Transverse colon (tissue), 4 donors: ENCODE measurements around the gene SMYD4. TPM values are rescaled to one million over a fixed set of nuclear protein-coding genes. Genes with fewer than 3 reads are reported as not detected.

Source experiments
- DNase-seq: peaks from one replicate; pipeline ENCODE4 v3.0.0-alpha.2; 2019
- H3K27ac ChIP-seq, 4 donors: fragments of 200-600 bp; sonication (generic); 2 replicates each; pipeline ENCODE4 v1.5.1; 2016 to 2018; ENCODE audit warnings: inconsistent platforms in 4 of 4
- H3K27me3 ChIP-seq: fragments of 200-600 bp; sonication (generic); 2 replicates; pipeline ENCODE4 v1.5.1; 2017; ENCODE audit warnings: inconsistent platforms
- H3K36me3 ChIP-seq, 4 donors: fragments of 200-600 bp; sonication (generic); 2 replicates each; pipeline ENCODE4 v1.5.1; 2017 to 2019; ENCODE audit warnings: inconsistent platforms in 4 of 4
- H3K4me1 ChIP-seq, 4 donors: fragments of 200-600 bp; sonication (generic); 2 replicates each; pipeline ENCODE4 v1.5.1; 2017 to 2020; ENCODE audit warnings: inconsistent platforms in 4 of 4
- H3K4me3 ChIP-seq, 4 donors: fragments of 200-600 bp; sonication (generic); 1 replicate in 1 of 4; 2 replicates in 3 of 4; pipeline versions ENCODE4 v1.5.1 to v1.6.1; 2017 to 2019; ENCODE audit warnings: inconsistent platforms in 4 of 4
- H3K9me3 ChIP-seq, 2 donors: fragments of 200-600 bp; sonication (generic); 2 replicates each; pipeline ENCODE4 v1.5.1; 2017 to 2019; ENCODE audit warnings: inconsistent platforms in 2 of 2
- EP300 ChIP-seq: sonication (generic); formaldehyde crosslinking; IDR thresholded peaks from one replicate; pipeline ENCODE4 v1.6.1; 2017; ENCODE audit warnings: antibody characterized with exemption, low read depth
- POLR2A ChIP-seq: fragments of 450-650 bp; IDR thresholded peaks from one replicate; pipeline ENCODE4 v1.6.1; 2016; ENCODE audit warnings: antibody characterized with exemption, mild to moderate bottlenecking, moderate library complexity
- POLR2AphosphoS5 ChIP-seq, 3 donors: sonication (generic); formaldehyde crosslinking; IDR thresholded peaks; one replicate each; pipeline ENCODE4 v1.6.1; 2016; ENCODE audit warnings: antibody characterized with exemption in 3 of 3
- WGBS, 2 donors: methylation state at CpG; one replicate each; pipeline ENCODE4 v1.1.5; 2018; ENCODE audit warnings: low coverage in 1 of 2; 5-methylcytosine and 5-hydroxymethylcytosine counted together
- in situ Hi-C, 4 donors: fragments of 200-750 bp; cut with MboI; loops; one replicate each; pipeline versions ENCODE4 v1.15.0 to v1.15.1; 2017; ENCODE audit warnings: low sequenced_read_pairs in 3 of 4, low pct_ligation_motif_present in 1 of 4, low pct_unique_long_range_greater_than_20kb in 1 of 4
- intact Hi-C: fragments of 100-400 bp; cut with DNase I; formaldehyde crosslinking; loops from one replicate; pipeline ENCODE4 v1.15.1; 2023; ENCODE audit warnings: low total_unique reads
- total RNA-seq, 4 donors: library from RNA; depleted of rRNA; stranded (reverse); fragments of >200 nt; gene quantifications; one replicate each; pipeline ENCODE4 v1.1.0, GENCODE V29; 2016
- TF ChIP-seq, protein P1 (sequence below), 5 experiments: fragments of 200-600 bp in 3 of 5; fragments of 450-650 bp in 2 of 5; sonication (generic) in 3 of 5; IDR thresholded peaks; 1 replicate in 2 of 5; 2 replicates in 3 of 5; pipeline ENCODE4 v1.5.1; 2016 to 2017; ENCODE audit warnings: antibody characterized with exemption in 5 of 5, inconsistent platforms in 3 of 5, mild to moderate bottlenecking in 2 of 5, moderate library complexity in 1 of 5

Gene SMYD4, protein sequence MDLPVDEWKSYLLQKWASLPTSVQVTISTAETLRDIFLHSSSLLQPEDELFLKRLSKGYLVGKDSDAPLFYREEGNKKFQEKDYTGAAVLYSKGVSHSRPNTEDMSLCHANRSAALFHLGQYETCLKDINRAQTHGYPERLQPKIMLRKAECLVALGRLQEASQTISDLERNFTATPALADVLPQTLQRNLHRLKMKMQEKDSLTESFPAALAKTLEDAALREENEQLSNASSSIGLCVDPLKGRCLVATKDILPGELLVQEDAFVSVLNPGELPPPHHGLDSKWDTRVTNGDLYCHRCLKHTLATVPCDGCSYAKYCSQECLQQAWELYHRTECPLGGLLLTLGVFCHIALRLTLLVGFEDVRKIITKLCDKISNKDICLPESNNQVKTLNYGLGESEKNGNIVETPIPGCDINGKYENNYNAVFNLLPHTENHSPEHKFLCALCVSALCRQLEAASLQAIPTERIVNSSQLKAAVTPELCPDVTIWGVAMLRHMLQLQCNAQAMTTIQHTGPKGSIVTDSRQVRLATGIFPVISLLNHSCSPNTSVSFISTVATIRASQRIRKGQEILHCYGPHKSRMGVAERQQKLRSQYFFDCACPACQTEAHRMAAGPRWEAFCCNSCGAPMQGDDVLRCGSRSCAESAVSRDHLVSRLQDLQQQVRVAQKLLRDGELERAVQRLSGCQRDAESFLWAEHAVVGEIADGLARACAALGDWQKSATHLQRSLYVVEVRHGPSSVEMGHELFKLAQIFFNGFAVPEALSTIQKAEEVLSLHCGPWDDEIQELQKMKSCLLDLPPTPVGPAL
- total RNA-seq: 10 to 100 TPM in 2 of 4 donors, 1 to 10 TPM in 2; 4.1 to 14.8 (median 9.0) TPM

DNA sequence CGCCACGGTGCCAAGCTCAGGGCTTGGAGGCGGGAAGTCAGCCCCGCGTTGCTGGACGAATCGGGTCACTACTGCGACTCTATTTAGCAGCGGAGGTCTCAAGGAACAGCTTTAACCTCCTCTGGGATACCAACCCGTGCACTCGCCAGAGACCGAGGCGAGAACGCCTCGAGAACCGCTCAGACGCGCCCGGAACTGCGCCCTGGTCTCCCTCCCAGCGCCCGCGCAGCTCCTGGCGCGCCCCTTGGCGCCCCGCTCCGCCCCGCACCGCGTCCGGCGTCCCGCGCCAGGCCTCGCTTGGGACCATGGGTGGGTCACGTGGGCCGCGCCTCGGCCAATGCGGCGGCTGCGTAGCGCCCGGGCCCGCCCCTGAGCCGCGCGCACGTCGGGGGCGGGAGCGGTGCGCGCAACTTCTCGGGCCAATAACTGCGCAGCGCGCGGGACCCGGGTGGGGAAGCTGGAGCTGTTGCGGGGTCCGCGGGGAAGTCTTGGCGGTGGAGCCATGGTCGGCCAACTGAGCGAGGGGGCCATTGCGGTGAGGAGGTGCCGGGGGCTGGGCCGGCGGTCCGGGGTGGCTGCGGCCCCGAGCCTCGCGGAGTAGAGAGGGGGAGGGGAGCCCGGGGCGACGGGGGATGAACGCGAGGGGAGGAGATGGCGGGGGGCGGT, at the start of gene SMYD4, which contains the start of gene RPA1:
Gene SMYD4, minus strand, starts transcription at position 311 of the 666 bp plus-strand sequence. CDS start 1,908 bp downstream, outside the sequence.
Gene RPA1, plus strand, starts transcription at position 414 of the 666 bp plus-strand sequence. Its CDS starts 89 bp downstream, at position 503.
- in situ Hi-C loops (no loop called here), intact Hi-C loops (no loop called here)
- peaks cover 0 to 23% (median 19%) of the 10 kb centered on the region in 4 donors for H3K4me1 ChIP-seq
- peak within 1 kb of the TSS; percentile 74 to 98 (median 88) for H3K4me3 ChIP-seq
- H3K27me3 ChIP-seq: no peaks in the 10 kb centered on the region
- H3K9me3 ChIP-seq: no peaks in the 10 kb centered on the region
- peak; percentile 91 for DNase-seq
- 0% methylated on average over 12 to 63 of the region's 83 CpGs for WGBS, 2 donors
- no peak for TF ChIP-seq EP300
- TF ChIP-seq POLR2A: peak; percentile 78
- TF ChIP-seq POLR2AphosphoS5 (IDR thresholded peaks at IDR 0.05): peak; percentile 60 to 91 (median 88)
- H3K36me3 ChIP-seq: peaks cover 0 to 14% (median 4%) of the 10 kb centered on the region in 4 donors
- H3K27ac ChIP-seq: peak within 1 kb of the TSS; percentile 88 to 92 (median 90)

DNA sequence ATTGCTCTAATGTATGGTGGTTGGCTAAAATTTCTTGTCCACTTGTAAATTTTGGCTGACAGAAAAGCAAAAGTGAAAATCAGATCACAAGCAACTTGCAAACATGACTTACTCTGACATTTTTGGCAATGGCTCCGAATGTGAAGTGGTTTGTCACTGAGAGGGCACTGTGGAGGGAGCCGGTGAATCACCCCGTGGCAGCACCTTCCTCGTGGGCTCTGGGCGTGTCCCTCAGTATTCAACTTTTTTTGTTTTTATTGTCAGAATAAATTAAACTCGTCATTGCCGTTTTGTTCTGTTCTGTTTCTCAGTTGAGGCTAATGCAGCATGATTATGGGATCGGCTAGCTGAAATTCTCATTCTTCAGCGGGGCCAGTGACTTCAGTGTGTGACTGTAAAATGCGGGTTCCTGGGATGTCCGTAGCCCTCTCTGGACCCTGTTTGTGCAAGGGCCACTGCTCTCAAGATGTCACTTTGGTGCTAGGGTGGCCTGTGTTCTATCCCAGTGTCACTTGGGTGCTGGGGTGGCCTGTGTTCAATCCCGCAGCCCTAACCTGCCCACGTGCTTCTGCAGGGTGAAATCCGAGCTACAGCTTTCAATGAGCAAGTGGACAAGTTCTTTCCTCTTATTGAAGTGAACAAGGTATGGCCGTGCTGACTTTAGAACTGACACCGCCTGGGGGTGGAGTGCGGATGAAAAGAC, 48.9 kb upstream of the SMYD4 start:
- Histone ChIP-seq H3K4me1 (no peaks in the 10 kb centered on the region), H3K36me3 (peaks cover 0 to 58% (median 26%) of the 10 kb centered on the region in 4 donors), H3K4me3 (no peak overlapping the region), H3K27me3 (no peaks in the 10 kb centered on the region), H3K27ac (no peak overlapping the region), H3K9me3 (no peaks in the 10 kb centered on the region)
- DNase-seq: no peak
- TF ChIP-seq POLR2A (no peak), EP300 (no peak), POLR2AphosphoS5 (IDR thresholded peaks at IDR 0.05) (no peak)
- TF ChIP-seq, protein P1, sequence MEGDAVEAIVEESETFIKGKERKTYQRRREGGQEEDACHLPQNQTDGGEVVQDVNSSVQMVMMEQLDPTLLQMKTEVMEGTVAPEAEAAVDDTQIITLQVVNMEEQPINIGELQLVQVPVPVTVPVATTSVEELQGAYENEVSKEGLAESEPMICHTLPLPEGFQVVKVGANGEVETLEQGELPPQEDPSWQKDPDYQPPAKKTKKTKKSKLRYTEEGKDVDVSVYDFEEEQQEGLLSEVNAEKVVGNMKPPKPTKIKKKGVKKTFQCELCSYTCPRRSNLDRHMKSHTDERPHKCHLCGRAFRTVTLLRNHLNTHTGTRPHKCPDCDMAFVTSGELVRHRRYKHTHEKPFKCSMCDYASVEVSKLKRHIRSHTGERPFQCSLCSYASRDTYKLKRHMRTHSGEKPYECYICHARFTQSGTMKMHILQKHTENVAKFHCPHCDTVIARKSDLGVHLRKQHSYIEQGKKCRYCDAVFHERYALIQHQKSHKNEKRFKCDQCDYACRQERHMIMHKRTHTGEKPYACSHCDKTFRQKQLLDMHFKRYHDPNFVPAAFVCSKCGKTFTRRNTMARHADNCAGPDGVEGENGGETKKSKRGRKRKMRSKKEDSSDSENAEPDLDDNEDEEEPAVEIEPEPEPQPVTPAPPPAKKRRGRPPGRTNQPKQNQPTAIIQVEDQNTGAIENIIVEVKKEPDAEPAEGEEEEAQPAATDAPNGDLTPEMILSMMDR (IDR thresholded peaks at IDR 0.05): no peak
- in situ Hi-C loops (loop anchor here in 1 of 4 donors (25.0 kb wide), 1 partner anchor 409 kb away; no protein-coding TSS in a partner anchor), intact Hi-C loops (no loop called here)
- WGBS, 2 donors: 87 to 88% methylated on average over 7 to 17 of the region's 17 CpGs

DNA sequence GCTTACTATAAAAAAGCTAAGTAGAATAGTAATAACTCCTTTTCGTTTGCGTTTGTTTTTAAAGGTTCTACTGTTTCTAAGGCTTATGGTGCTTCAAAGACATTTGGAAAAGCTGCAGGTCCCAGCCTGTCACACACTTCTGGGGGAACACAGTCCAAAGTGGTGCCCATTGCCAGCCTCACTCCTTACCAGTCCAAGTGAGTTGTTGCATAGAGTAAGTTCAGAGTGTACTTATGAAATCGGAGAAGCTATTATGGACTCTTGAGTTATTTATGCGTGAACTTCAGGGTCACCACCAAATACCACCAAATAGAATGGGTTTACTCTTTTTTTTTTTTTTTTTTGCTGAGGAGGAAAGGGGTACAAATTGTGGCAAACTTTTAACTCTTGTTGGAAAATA, 45.9 kb upstream of the SMYD4 start:
- 78 to 91% methylated on average over 4 of the region's 4 CpGs for WGBS, 2 donors
- Histone ChIP-seq H3K36me3 (peaks cover 0 to 57% (median 26%) of the 10 kb centered on the region in 4 donors), H3K27ac (no peak overlapping the region), H3K9me3 (no peaks in the 10 kb centered on the region), H3K4me1 (no peaks in the 10 kb centered on the region), H3K27me3 (no peaks in the 10 kb centered on the region), H3K4me3 (no peak overlapping the region)
- intact Hi-C loops (no loop called here), in situ Hi-C loops (loop anchor here in 1 of 4 donors (25.0 kb wide), 1 partner anchor 412 kb away; no protein-coding TSS in a partner anchor)
- TF ChIP-seq POLR2A (no peak), POLR2AphosphoS5 (IDR thresholded peaks at IDR 0.05) (no peak), EP300 (no peak)
- TF ChIP-seq, protein P1 (IDR thresholded peaks at IDR 0.05): no peak
- no peak for DNase-seq

DNA sequence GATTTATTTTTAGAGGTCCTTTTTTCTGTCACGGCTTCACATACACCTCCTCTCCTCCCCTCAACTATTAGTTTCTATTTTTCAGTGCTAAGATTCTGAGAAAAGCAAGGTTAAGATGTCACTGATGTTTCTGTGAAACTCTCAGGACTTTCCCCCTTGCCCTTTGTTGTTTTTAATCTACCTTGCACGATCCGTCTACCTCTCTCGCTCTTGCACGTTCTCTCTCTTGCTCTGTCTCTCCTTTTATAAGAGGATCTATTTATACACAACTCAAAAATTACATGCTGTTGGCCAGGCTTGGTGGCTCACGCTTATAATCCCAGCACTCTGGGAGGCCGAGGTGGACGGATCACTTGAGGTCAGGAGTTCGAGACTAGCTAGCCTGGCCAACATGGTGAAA, 43.7 kb upstream of the SMYD4 start:
- DNase-seq: no peak
- H3K27me3 ChIP-seq: no peaks in the 10 kb centered on the region
- H3K9me3 ChIP-seq: no peaks in the 10 kb centered on the region
- no peak overlapping the region for H3K4me3 ChIP-seq
- no peaks in the 10 kb centered on the region for H3K4me1 ChIP-seq
- H3K36me3 ChIP-seq: peaks cover 0 to 39% (median 17%) of the 10 kb centered on the region in 4 donors
- 85 to 90% methylated on average over 9 of the region's 9 CpGs for WGBS, 2 donors
- TF ChIP-seq POLR2A (no peak), EP300 (no peak), POLR2AphosphoS5 (IDR thresholded peaks at IDR 0.05) (no peak)
- TF ChIP-seq, protein P1 (IDR thresholded peaks at IDR 0.05): no peak
- intact Hi-C loops: no loop called here
- H3K27ac ChIP-seq: no peak overlapping the region
- in situ Hi-C loops: loop anchor here in 1 of 4 donors (25.0 kb wide), 1 partner anchor 186 kb away; the partner anchor contains the start of gene PRPF8
